IgD-negative memory B cell (primary cell): ENCODE data around the gene F8. TPM values are rescaled to one million over a fixed set of nuclear protein-coding genes. Genes with fewer than 3 reads are reported as not detected.
A peak's percentile ranks its signal among the peaks of the same experiment; 100 is the strongest.

ENCODE experiments used
- H3K27ac Mint-ChIP-seq, 3 donors: one replicate each; pipeline ENCODE4 v1.8.0; 2020 to 2022; ENCODE audit warnings: mild to moderate bottlenecking in 3 of 3, mixed read lengths in 3 of 3, moderate library complexity in 1 of 3
- H3K27me3 Mint-ChIP-seq: one replicate; pipeline ENCODE4 v1.8.0; 2021; ENCODE audit warnings: mixed read lengths
- H3K36me3 Mint-ChIP-seq: one replicate; pipeline ENCODE4 v1.8.0; 2020; ENCODE audit warnings: mild to moderate bottlenecking, mixed read lengths
- H3K4me1 Mint-ChIP-seq, 3 donors: one replicate each; pipeline ENCODE4 v1.8.0; 2020 to 2022; ENCODE audit warnings: mixed read lengths in 3 of 3, mild to moderate bottlenecking in 1 of 3
- H3K4me3 Mint-ChIP-seq, 4 donors: one replicate each; pipeline ENCODE4 v1.8.0; 2020 to 2022; ENCODE audit warnings: mild to moderate bottlenecking in 4 of 4, mixed read lengths in 4 of 4, moderate library complexity in 3 of 4
- H3K9me3 Mint-ChIP-seq, 3 donors: one replicate each; pipeline ENCODE4 v1.8.0; 2020 to 2021; ENCODE audit warnings: mixed read lengths in 3 of 3, mild to moderate bottlenecking in 1 of 3
- polyA plus RNA-seq: library from polyadenylated mRNA; unstranded; fragments of 300-500 nt; fragmentation: Illumina TruSeq; gene quantifications from one replicate; pipeline ENCODE4 v1.2.3, GENCODE V29; 2021

F8 gene
- polyA plus RNA-seq, result 2.7 TPM

DNA sequence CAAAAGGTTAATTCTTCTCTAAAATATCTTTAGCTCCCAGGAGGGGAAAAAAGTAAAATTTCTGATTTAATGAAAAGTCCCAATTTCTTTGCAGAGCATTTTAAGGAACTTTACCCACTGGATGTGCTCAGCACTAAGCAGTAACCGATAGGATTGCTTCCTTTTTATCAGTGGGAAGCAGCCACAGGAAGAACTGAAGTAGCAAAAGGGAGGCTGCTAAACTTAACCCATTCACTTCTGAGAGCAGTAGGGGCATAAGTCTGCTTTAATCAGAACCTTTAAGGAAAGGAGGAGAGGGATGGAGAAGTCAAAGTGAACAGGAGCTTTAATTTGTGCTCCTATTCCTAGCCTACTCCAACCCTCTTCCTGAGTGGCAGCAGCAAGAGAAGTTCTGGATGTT is at the start of gene F8:
TSS of gene F8 (minus strand) at position 139 of the 400 bp plus-strand sequence. CDS start 171 bp downstream, outside the sequence.
- Mint-ChIP-seq H3K4me1 (peaks cover 0 to 5% (median 4%) of the 10 kb centered on the region in 3 donors), H3K9me3 (no peaks in the 10 kb centered on the region), H3K36me3 (no peaks in the 10 kb centered on the region), H3K27ac (peak within 1 kb of the TSS in 1 of 3 donors; percentile 10), H3K27me3 (no peaks in the 10 kb centered on the region), H3K4me3 (no peak within 1 kb of the TSS)

DNA sequence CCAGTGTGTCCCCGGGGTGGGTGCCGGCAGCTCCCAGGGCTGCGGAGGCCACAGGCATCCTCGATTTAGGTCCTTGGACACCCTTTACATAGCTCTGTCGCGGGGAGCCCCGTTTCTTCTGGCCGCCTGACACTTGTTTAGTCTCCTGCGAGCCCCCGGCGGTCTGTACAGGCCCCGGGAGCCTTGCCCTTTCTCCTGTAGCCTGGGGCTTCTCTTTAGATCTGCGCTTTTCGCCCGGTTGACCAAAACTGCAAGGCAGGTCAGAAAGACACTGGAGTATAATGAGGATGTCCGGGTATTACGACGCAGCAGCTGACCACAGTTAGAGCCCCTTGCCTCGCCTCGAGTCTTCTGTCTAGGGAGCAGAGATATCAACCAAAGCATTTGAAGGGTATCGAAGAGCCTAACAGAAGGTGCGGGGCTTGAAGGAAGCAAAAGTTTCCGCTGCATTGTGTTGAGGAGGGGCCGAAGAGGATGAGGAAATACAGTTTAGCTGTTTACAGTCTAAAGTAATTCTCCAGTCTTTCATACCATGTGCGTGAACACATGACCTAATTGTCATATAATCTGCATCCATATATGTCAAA is 49.3 kb upstream of the F8 start:
- Mint-ChIP-seq H3K36me3 (peaks cover 4% of the 10 kb centered on the region), H3K4me3 (peak overlapping the region; percentile 87 to 97 (median 96)), H3K4me1 (peaks cover 17 to 31% (median 24%) of the 10 kb centered on the region in 3 donors), H3K9me3 (no peaks in the 10 kb centered on the region), H3K27me3 (no peaks in the 10 kb centered on the region), H3K27ac (peak overlapping the region; percentile 88 to 98 (median 98))

DNA sequence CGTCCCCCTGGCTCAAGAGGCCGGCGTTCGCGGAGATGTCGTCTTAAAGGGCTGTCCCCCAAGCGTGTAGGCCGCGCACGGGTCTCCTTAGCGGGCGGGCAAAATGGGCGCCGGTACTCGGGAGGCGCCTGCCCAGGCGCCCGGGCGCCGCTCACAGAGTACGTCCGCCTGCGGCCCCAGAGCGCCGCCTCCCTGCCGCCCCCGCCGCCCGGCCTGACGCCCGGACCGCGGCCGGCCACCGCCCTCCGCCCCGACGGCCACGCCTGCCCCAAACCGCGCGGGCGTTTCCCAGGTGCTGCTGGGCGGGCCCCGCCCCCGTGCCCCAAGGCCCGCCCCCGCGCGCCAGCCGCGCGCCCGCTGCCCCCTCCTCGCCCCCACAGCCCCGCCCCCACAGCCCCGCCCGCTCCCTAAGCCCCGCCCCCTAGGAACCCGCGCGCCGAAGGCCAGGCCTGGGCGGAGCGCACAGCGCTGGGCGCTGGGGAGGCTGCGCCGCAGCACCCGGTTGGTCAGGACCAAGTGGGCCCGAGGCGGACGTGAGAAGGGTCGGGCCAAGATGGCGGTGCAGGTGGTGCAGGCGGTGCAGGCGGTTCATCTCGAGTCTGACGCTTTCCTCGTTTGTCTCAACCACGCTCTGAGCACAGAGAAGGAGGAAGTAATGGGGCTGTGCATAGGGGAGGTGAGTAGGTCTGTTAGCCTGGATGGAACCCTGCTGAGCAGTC is 48.6 kb upstream of the F8 start, which contains the start of the genes BRCC3, CMC4 and MTCP1:
TSS of gene BRCC3 (plus strand) at position 534 of the 719 bp plus-strand sequence. CDS start at position 554, 20 bp downstream.
TSS of gene CMC4 (minus strand) at position 162 of the 719 bp plus-strand sequence. CDS start 7,113 bp downstream, outside the sequence.
TSS of gene MTCP1 (minus strand) at position 162 of the 719 bp plus-strand sequence. CDS start 5,126 bp downstream, outside the sequence.
- peak within 1 kb of the TSS; percentile 87 to 97 (median 96) for H3K4me3 Mint-ChIP-seq
- peaks cover 17 to 31% (median 24%) of the 10 kb centered on the region in 3 donors for H3K4me1 Mint-ChIP-seq
- H3K27ac Mint-ChIP-seq, result peak within 1 kb of the TSS; percentile 90 to 98 (median 98)
- H3K27me3 Mint-ChIP-seq, result no peaks in the 10 kb centered on the region
- H3K9me3 Mint-ChIP-seq, result no peaks in the 10 kb centered on the region
- H3K36me3 Mint-ChIP-seq, result peaks cover 4% of the 10 kb centered on the region

DNA sequence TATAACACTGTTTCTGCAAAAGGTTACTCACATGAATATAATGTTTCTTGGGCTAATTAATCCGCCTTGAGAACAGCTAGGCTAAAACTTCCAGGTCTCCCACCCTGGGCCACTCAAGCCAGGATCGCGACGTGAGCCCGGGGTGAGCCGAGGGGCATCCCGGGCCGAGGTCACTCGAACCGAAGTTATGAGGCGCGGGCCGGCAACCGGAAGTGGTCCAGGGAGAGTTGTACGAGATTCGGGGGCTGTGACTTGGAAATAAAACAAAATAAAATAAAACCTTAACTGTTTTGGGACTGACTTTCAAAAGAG is 48.1 kb upstream of the F8 start:
- Mint-ChIP-seq H3K4me3 (peak overlapping the region; percentile 83 to 97 (median 93)), H3K27ac (peak overlapping the region; percentile 71 to 98 (median 90)), H3K36me3 (peaks cover 4% of the 10 kb centered on the region), H3K27me3 (no peaks in the 10 kb centered on the region), H3K4me1 (peaks cover 17 to 31% (median 24%) of the 10 kb centered on the region in 3 donors), H3K9me3 (no peaks in the 10 kb centered on the region)

DNA sequence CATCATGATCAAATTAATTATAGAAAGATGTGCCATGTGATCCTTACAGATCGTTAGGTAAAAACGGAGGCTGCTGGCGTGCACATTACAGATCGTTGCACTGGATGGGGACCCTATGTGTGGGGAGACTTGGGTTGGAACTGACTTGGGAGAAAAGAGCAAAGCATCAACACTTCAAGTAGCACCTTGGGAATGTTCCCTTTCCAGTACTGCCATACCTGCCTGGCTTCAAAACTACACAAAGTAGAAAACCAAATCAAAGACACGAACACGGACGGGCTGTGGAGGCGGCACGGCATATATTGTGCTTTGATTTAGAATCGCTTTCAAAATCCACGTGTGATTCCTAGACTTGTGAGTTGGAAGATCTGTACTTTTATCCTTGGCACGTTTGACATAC is 47.5 kb upstream of the F8 start:
- Mint-ChIP-seq H3K4me1 (peaks cover 15 to 31% (median 20%) of the 10 kb centered on the region in 3 donors), H3K27ac (peak overlapping the region in 1 of 3 donors; percentile 71)

DNA sequence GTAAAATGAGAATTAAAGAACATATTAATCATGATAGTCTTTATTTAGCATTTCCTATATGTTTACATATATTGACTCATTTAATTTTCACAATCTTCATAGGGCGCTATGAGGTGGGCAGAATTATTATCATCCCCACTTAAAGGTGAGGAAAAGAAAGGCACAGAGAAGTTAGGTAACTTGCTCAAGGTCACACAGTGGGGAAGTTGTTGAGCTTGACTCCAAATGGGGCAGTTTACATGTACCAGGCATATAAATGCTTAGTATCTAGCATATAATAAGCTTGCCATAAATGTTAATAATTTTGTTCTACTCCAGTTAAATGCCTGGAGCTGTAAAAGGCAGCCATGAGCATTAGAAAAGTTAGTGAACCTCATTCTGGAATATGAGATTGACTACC is 46.9 kb upstream of the F8 start:
- peak overlapping the region in 3 of 4 donors; percentile 92 to 97 (median 94) for H3K4me3 Mint-ChIP-seq
- H3K4me1 Mint-ChIP-seq, result peaks cover 15 to 31% (median 20%) of the 10 kb centered on the region in 3 donors
- no peaks in the 10 kb centered on the region for H3K9me3 Mint-ChIP-seq
- peaks cover 1% of the 10 kb centered on the region for H3K36me3 Mint-ChIP-seq
- peak overlapping the region in 1 of 3 donors; percentile 71 for H3K27ac Mint-ChIP-seq
- no peaks in the 10 kb centered on the region for H3K27me3 Mint-ChIP-seq

More for the DNA sequence above, 47.5 kb upstream of the F8 start:
- Mint-ChIP-seq H3K4me3 (peak overlapping the region; percentile 83 to 97 (median 93)), H3K9me3 (no peaks in the 10 kb centered on the region), H3K27me3 (no peaks in the 10 kb centered on the region), H3K36me3 (peaks cover 2% of the 10 kb centered on the region)

DNA sequence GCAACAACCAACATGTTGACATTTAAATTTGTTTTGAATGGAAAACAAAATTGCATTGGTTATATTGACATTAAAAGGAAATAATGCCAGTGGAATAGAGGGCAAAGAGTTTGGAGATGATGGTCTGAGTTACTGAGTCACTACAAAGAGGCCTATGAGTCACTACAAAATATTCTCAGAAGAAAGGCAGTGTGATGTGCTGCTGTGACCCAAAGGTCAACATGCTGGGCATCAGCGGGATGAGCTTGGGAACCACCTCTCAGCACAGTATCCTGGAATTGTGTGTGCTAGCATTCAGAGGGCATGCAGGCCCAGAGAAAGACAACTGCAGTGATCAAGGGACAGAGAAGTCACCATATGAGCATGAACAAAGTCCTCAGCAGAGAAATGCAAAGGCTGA is 45.6 kb upstream of the F8 start:
- no peaks in the 10 kb centered on the region for H3K9me3 Mint-ChIP-seq
- no peak overlapping the region for H3K27ac Mint-ChIP-seq
- peaks cover 1% of the 10 kb centered on the region for H3K36me3 Mint-ChIP-seq
- no peaks in the 10 kb centered on the region for H3K27me3 Mint-ChIP-seq
- H3K4me3 Mint-ChIP-seq, result peak overlapping the region in 1 of 4 donors; percentile 97
- H3K4me1 Mint-ChIP-seq, result peaks cover 10 to 22% (median 11%) of the 10 kb centered on the region in 3 donors

DNA sequence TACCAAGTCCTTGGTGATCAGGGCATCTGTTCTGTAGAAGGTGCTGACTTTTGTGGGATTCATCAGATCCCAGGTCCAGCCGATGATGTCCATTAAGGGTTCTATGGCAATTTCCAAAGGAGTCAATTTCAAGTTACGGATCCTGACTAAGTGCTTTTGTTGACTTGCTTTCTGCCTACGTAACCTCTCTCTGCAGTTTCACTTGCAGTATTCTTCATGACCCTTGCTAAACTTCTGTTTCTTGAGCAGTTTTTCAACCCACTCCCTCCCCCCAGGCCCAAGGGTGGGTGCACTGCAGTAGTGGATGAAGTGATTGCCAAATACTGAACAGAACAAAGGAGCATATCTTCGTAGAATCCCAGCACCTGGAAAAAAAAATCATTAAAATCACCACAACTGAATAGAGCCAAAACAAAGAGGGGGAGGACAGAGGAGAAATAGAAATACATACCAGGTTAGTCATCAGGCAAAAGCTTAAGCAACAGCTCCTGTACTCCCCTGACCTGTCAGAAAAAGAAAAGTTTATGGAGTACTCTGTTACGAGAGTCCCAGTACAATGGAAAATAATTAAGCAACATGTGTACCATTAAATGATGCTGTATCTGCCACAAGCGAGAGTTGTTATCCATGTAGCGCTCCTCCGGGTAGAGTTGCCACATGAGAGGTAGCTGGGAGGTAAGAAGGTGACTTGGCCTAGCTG is 42.7 kb upstream of the F8 start:
- Mint-ChIP-seq H3K4me1 (peaks cover 2 to 9% (median 4%) of the 10 kb centered on the region in 3 donors), H3K4me3 (no peak overlapping the region), H3K36me3 (no peaks in the 10 kb centered on the region), H3K27me3 (no peaks in the 10 kb centered on the region), H3K27ac (peak overlapping the region in 1 of 3 donors; percentile 3), H3K9me3 (no peaks in the 10 kb centered on the region)

DNA sequence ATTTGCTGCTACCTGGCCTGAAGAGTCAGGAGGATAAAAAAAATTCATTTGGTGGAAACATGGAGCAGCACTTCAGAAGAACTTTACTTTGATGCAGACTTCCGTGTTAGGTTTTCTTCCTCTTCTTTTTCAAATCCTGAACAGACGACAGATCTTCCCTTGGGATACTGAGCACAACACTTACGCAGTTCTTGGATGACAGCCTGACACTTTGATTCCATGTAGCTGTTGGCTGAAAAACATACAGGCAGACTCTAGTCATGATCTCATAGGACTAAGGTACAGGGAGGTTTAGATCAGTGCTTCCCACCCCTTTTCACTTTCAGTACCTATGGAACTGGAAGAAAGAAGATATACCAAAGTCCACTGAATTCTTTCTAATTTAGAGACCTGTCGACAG is 39.2 kb upstream of the F8 start:
- Mint-ChIP-seq H3K4me3 (no peak overlapping the region), H3K27ac (no peak overlapping the region), H3K27me3 (no peaks in the 10 kb centered on the region), H3K4me1 (peaks cover 0 to 3% (median 2%) of the 10 kb centered on the region in 3 donors), H3K9me3 (no peaks in the 10 kb centered on the region), H3K36me3 (no peaks in the 10 kb centered on the region)

DNA sequence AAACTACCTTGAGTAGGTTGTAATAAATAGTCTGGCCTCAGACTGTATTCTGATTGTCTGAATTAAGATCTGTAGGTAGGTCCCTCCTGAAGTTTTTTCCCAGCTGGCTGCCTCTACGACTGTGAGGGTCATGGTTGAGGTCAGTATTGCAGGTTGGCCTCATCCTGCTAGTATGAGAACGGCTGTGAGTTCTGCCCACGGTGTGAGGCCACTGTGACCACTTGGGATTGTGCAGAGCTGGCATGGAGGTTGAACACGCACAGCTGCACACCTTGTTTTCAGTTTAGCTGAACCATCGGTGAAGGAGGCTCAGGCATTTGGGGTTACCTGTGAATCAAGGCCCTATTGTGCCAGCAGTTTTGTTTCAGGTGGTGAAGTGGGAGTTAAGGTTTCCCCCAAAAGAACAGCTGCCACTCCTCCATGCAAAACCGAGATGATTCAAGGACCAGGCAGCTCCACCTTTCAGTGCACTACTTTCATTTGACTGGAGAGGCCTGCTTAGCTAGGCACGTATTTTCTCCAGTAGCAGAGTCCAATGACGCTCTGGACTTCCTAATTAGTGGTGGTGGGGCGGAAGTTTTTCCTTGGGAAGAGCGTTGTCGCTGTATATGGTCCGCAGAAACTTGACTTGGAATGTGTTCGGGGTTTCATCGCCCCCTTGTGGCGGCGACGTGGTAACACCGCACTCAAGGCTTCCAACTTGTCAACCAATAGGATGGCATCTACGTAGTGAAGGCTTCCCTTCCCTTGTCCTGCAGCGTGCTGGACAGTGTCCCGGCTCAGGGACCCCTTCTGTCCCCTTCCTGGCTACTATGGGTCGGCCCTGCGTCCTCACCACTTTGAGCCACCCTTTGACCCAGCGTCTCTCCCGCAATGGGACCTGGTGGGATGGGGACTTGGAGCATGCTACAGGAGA is 34.6 kb upstream of the F8 start:
- H3K4me1 Mint-ChIP-seq, result peaks cover 0 to 3% (median 0%) of the 10 kb centered on the region in 3 donors
- peak overlapping the region in 3 of 4 donors; percentile 7 to 85 (median 30) for H3K4me3 Mint-ChIP-seq
- peak overlapping the region in 1 of 3 donors; percentile 82 for H3K27ac Mint-ChIP-seq
- no peaks in the 10 kb centered on the region for H3K36me3 Mint-ChIP-seq
- H3K9me3 Mint-ChIP-seq, result no peaks in the 10 kb centered on the region
- H3K27me3 Mint-ChIP-seq, result no peaks in the 10 kb centered on the region

DNA sequence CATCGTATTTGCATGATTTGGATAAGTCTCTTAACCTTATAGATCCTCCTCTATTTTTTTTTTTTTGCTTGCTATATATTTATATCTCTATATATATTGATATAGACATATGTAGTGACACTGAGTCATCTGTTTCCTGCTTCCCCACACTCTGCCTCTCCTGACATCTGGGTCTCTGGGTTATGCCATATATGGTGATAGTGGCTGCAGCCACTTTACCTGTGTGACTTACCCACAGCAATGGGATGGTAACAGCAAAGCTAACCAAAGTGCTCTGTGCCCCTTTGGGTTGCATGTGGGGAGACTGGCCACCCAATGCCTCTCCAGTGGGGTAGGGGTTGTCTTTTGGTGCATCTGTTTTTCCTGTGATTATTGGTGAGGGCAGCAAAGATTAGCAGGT is 33.9 kb upstream of the F8 start:
- Mint-ChIP-seq H3K27ac (no peak overlapping the region), H3K4me1 (peaks cover 0 to 3% (median 0%) of the 10 kb centered on the region in 3 donors), H3K36me3 (no peaks in the 10 kb centered on the region), H3K4me3 (no peak overlapping the region), H3K27me3 (no peaks in the 10 kb centered on the region), H3K9me3 (no peaks in the 10 kb centered on the region)

DNA sequence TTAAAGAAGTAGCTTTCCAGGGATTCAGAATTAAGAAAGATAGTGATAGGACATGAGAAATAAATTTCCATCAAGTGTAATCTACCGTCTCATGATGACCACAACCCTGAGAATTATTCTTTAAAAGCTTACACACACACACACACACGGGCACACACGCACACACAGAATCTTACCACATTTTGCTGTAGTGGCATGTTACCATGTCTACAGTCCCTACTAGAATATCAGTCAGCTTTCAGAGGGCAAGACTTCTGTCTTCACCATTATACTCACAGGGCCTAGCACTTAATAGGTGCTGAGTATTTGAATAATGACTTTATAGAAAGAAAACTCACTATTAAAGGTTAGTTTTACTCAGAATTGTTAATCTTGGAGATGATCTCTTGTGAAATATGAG is 33.0 kb upstream of the F8 start:
- Mint-ChIP-seq H3K27ac (no peak overlapping the region), H3K4me3 (no peak overlapping the region), H3K27me3 (no peaks in the 10 kb centered on the region), H3K36me3 (no peaks in the 10 kb centered on the region), H3K9me3 (no peaks in the 10 kb centered on the region), H3K4me1 (peaks cover 0 to 3% (median 0%) of the 10 kb centered on the region in 3 donors)

DNA sequence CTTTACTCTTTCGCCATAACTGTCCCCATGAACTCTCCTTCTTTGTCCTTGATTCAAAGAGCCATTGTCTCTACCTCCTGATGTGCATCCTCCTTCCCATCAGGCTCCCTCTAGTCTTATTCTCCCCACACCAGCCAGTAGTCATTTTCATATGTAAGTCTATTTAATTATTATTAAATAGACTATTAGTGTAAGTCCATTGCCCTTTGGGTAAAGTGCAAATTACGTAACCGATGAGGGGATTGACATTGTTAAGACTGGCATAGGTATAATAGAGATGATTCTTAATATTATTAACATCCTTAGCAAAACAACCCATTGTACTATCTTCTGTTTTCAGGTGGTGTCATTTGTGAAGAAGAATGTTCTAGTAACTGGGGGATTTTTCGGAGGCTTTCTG is 31.7 kb upstream of the F8 start:
- no peaks in the 10 kb centered on the region for H3K9me3 Mint-ChIP-seq
- H3K27me3 Mint-ChIP-seq, result no peaks in the 10 kb centered on the region
- H3K4me1 Mint-ChIP-seq, result peaks cover 0 to 4% (median 0%) of the 10 kb centered on the region in 3 donors
- no peak overlapping the region for H3K4me3 Mint-ChIP-seq
- no peak overlapping the region for H3K27ac Mint-ChIP-seq
- no peaks in the 10 kb centered on the region for H3K36me3 Mint-ChIP-seq

DNA sequence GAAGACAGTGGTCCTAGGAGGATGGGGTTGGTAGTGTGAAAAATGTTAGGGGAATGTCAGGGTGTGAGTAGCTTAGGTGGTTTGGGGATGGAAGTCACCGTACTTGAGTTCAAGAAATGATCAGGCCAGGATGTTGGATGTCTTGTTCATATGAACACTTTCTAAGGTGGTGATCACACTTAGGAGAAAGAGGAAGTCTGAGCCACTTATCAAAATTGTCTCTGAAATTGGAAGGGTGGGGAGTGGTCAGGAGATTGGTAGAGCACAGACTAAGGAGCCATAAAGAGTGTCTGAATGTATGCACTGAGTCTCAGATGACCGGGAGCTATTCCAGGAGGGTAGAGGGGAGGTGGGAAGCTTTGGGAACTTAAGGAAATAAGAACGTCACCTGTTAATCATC is 31.1 kb upstream of the F8 start:
- Mint-ChIP-seq H3K4me1 (peaks cover 0 to 5% (median 0%) of the 10 kb centered on the region in 3 donors), H3K9me3 (no peaks in the 10 kb centered on the region), H3K27ac (peak overlapping the region in 1 of 3 donors; percentile 24)

More for the DNA sequence above, 31.1 kb upstream of the F8 start:
- Mint-ChIP-seq H3K36me3 (no peaks in the 10 kb centered on the region), H3K27me3 (no peaks in the 10 kb centered on the region), H3K4me3 (no peak overlapping the region)
